Activated CD8-positive, alpha-beta memory T cell treated with anti-CD3 and anti-CD28 coated beads for 36 hours (primary cell): Measurements from ENCODE around the gene MUC2. TPM values are rescaled to one million over a fixed set of nuclear protein-coding genes. Genes with fewer than 3 reads are reported as not detected.

Experiments used
- CTCF ChIA-PET: fragments of 350-600 bp; sonication (Branson Sonifier 250); formaldehyde crosslinking; loops from one replicate; lab custom pipeline; 2021; ENCODE audit warnings: antibody characterized with exemption; lab: Charles Lee
- POLR2A ChIA-PET: fragments of 350-600 bp; sonication (Branson Sonifier 250); formaldehyde crosslinking; loops from one replicate; lab custom pipeline; 2021; ENCODE audit warnings: antibody characterized with exemption; lab: Charles Lee
- total RNA-seq, 2 experiments: library from RNA; stranded (reverse); gene quantifications; one replicate each; pipeline ENCODE4 v1.2.3, GENCODE V29; 2021

MUC2 gene
- total RNA-seq, 2 experiments from 2014 or later = not detected

- POLR2A ChIA-PET = no interaction called here
- CTCF ChIA-PET = no interaction called here
These were observed 12.4 kb upstream of the MUC2 start for GRCh38 chr11:1062075-1062820.

GRCh38 chr11:1064167-1064566 lies 10.5 kb upstream of the MUC2 start:
- POLR2A ChIA-PET = no interaction called here
- CTCF ChIA-PET = no interaction called here

- ChIA-PET POLR2A (no interaction called here), CTCF (no interaction called here)
These were observed 6.7 kb upstream of the MUC2 start for GRCh38 chr11:1067812-1068496.

GRCh38 chr11:1069740-1070139 lies 4.9 kb upstream of the MUC2 start:
- POLR2A ChIA-PET = no interaction called here
- CTCF ChIA-PET = no interaction called here

- ChIA-PET CTCF (no interaction called here), POLR2A (no interaction called here)
These were observed 3.8 kb upstream of the MUC2 start for GRCh38 chr11:1070594-1071462.

GRCh38 chr11:1071571-1072115 lies 3.0 kb upstream of the MUC2 start:
- ChIA-PET POLR2A (no interaction called here), CTCF (no interaction called here)

- POLR2A ChIA-PET = no interaction called here
- CTCF ChIA-PET = no interaction called here
These were observed 2.4 kb upstream of the MUC2 start for GRCh38 chr11:1072116-1072820.

- CTCF ChIA-PET = no interaction called here
- POLR2A ChIA-PET = no interaction called here
These were observed 1.8 kb upstream of the MUC2 start for GRCh38 chr11:1072821-1073231.

GRCh38 chr11:1073261-1073724 lies 1.4 kb upstream of the MUC2 start:
- ChIA-PET POLR2A (no interaction called here), CTCF (no interaction called here)

GRCh38 chr11:1073851-1074243 lies 827 bp upstream of the MUC2 start:
- POLR2A ChIA-PET = no interaction called here

GRCh38 chr11:1075341-1075911 lies 752 bp downstream of the MUC2 start:
- POLR2A ChIA-PET = no interaction called here
- CTCF ChIA-PET = interaction anchor here (1.0 to 1.4 kb wide), 2 partner anchors 24 to 219 kb away, joined by 3 read pairs; no protein-coding TSS in a partner anchor

More at GRCh38 chr11:1073851-1074243, 827 bp upstream of the MUC2 start:
- CTCF ChIA-PET = no interaction called here

GRCh38 chr11:1076061-1076665 lies 1.5 kb downstream of the MUC2 start:
- CTCF ChIA-PET = no interaction called here

GRCh38 chr11:1077033-1077416 lies 2.4 kb downstream of the MUC2 start:
- ChIA-PET CTCF (no interaction called here), POLR2A (no interaction called here)

More at GRCh38 chr11:1076061-1076665, 1.5 kb downstream of the MUC2 start:
- POLR2A ChIA-PET = no interaction called here

GRCh38 chr11:1077417-1078119 lies 2.9 kb downstream of the MUC2 start:
- POLR2A ChIA-PET = no interaction called here
- CTCF ChIA-PET = no interaction called here

- ChIA-PET CTCF (no interaction called here), POLR2A (no interaction called here)
These were observed 3.5 kb downstream of the MUC2 start for GRCh38 chr11:1078191-1078601.

GRCh38 chr11:1081601-1082311 lies 7.1 kb downstream of the MUC2 start:
- ChIA-PET POLR2A (no interaction called here), CTCF (no interaction called here)

- ChIA-PET CTCF (no interaction called here), POLR2A (no interaction called here)
These were observed 7.7 kb downstream of the MUC2 start for GRCh38 chr11:1082346-1082727.
